Measurements from ENCODE around the gene MYO10.

Gene MYO10

DNA sequence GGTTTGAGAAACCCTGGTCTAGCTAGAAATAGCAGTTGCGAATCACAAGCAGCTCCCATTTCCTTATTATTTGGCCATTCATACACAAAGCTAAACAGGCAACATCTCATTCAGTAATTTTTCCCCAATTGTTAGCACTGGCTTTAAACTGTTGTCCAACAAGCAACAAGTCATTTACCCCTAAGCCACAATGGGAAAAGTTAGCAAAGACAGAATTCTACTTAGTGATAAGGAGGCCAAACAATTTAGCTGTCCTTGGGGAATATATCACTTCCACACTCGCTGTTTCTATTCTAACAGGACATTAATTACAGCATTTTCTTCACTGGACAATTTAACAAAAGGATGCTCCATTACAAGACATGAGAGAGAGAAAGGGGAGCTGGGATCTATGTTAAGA lies 2.8 kb downstream of the MYO10 start:
- H3K27ac ChIP-seq, result no peak overlapping the region
- TF ChIP-seq ZFX (IDR thresholded peaks at IDR 0.05), result no peak
- TF ChIP-seq, protein P1, sequence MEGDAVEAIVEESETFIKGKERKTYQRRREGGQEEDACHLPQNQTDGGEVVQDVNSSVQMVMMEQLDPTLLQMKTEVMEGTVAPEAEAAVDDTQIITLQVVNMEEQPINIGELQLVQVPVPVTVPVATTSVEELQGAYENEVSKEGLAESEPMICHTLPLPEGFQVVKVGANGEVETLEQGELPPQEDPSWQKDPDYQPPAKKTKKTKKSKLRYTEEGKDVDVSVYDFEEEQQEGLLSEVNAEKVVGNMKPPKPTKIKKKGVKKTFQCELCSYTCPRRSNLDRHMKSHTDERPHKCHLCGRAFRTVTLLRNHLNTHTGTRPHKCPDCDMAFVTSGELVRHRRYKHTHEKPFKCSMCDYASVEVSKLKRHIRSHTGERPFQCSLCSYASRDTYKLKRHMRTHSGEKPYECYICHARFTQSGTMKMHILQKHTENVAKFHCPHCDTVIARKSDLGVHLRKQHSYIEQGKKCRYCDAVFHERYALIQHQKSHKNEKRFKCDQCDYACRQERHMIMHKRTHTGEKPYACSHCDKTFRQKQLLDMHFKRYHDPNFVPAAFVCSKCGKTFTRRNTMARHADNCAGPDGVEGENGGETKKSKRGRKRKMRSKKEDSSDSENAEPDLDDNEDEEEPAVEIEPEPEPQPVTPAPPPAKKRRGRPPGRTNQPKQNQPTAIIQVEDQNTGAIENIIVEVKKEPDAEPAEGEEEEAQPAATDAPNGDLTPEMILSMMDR (conservative IDR thresholded peaks at IDR 0.05), result no peak

DNA sequence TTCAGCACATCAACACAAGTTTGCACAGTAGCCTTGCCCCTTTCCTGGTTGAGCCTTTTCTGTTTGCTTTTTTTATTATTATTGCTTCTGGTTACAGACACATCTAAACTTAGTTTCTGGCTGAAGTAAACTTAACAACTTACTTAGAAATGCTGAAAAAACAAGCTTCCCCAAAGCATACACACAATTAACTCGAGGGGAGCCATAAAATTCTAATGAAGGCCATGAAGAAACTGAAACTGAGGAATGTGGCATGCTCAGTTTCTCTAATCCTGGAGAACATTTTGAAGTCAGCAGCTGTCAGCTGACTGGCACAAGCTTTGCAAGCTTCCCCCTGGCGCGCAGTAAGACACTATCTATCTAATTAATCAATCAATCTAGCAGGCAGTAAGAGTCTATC lies 3.7 kb downstream of the MYO10 start:
- no peak overlapping the region for H3K27ac ChIP-seq
- no peak for TF ChIP-seq ZFX (IDR thresholded peaks at IDR 0.05)
- TF ChIP-seq, protein P1 (conservative IDR thresholded peaks at IDR 0.05), result no peak

DNA sequence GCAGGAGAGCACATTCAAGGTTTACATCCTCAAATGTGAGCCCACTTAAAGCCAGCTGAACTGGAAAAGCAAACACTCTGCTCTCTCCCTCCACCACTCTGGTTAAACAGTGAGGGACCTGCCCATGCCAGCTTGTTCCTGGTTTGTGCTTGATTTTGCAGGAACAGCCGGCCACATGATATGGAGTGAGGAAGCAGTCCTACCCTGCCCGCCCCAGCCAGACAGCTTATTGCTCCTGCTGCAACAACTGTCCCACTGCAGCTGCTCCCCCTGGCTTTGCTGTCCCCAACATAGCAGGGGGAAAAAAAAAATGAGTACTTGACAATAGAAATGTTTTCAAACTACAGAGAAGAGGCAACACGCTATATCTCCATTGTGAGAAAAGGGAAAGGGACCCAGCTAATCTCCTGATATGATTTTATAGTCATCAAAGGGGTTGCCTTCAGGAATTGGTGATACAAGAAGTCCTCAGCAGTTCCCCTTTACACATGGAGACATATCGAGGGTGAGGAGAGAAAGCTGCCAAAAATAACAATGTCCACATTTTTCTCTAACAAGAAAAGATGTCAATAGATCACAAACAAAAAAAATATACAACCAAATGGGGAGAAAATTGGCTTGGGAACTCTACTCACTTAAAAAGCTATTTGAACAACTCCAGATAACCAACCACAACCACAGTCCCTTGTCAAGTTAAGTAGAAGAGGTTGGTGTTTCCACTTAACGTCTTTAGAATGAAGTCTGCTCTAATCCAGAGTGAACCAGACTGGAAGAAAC lies 4.6 kb downstream of the MYO10 start:
- peak overlapping the region; percentile 33; the same call in 1 of the 2 replicates for H3K27ac ChIP-seq
- no peak for TF ChIP-seq ZFX (IDR thresholded peaks at IDR 0.05)
- TF ChIP-seq, protein P1 (conservative IDR thresholded peaks at IDR 0.05), result no peak

DNA sequence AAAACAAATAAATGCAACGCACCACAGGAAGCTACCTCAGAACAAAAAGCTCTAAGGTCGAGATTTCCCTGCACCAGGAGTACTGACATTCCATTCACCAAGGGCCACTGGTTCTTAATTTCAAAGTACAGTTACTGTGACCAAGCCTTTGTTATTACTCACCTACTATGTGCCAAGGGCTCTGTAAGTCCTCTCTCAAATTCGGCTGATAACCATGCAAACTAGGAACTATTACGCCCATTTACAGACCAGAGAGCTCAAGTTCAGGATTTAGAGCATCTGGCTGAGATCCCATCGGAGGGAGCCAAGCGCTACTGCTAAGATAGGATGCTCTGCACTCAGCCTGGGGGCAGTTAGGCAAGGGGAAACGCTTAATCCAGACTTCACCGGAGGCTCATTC lies 5.6 kb downstream of the MYO10 start:
- TF ChIP-seq, protein P1 (conservative IDR thresholded peaks at IDR 0.05), result no peak
- no peak for TF ChIP-seq ZFX (IDR thresholded peaks at IDR 0.05)
- no peak overlapping the region; the same call in 1 of the 2 replicates for H3K27ac ChIP-seq

DNA sequence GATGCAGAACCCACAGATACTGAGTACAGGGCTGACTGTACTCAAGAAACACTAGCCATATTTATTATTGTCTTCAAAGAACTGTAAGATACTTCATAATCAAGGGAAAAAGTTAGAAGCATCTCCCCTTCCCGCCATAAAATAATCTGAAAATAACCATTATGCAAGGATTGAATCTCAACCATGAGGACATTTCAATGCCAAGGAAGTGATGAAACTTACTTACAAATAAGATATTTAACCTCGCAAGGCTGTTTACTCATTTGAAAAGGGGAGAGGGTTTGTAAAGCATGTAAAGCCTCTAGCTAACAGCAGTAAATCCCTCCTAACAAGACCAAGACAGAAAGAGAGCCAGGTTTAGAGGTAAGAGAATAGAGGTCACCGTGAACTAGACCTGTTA lies 6.3 kb downstream of the MYO10 start:
- no peak for TF ChIP-seq ZFX (IDR thresholded peaks at IDR 0.05)
- TF ChIP-seq, protein P1 (conservative IDR thresholded peaks at IDR 0.05), result no peak

DNA sequence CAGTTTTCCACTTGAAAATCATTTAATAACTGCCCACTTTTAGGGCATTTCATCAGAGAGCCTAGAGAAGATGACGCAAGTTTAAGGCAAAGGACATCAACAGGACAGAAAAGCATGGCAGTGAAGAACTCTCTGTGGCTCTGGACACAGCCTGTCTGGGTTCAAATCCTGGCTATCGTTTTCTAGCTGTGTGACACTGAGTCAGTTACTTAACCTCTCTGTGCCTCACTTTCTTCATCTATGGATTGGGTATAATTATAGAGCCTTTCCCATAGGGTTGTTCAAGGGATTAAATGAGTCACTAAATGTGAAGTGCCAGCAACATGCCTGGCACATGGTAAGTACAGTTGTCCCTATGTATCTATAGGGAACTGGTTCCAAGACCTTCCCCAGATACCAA lies 6.7 kb downstream of the MYO10 start:
- TF ChIP-seq, protein P1 (conservative IDR thresholded peaks at IDR 0.05), result no peak
- TF ChIP-seq ZFX (IDR thresholded peaks at IDR 0.05), result no peak
- H3K27ac ChIP-seq, result no peak overlapping the region

More for the DNA sequence above, 6.3 kb downstream of the MYO10 start:
- no peak overlapping the region for H3K27ac ChIP-seq

DNA sequence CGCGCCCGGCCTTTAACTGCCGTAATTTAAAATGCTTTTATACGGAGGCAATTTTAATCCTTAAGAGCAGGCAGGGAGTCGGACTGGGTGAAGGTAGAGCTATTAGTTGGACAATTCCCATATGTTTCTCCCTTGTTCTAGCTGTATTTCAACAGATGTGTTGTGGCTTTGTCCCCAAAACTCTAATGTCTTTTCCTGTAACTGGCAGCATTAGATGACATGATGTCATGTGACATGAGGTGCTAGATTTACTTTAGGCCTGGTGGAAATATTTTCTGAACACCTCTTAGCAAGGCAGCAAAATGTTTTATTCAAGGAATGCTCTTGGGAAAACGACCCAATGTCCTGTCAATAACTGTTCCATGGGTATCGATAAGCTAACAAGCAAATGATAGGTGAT lies 8.5 kb downstream of the MYO10 start:
- H3K27ac ChIP-seq, result no peak overlapping the region
- TF ChIP-seq, protein P1 (conservative IDR thresholded peaks at IDR 0.05), result no peak
- no peak for TF ChIP-seq ZFX (IDR thresholded peaks at IDR 0.05)

All from C4-2B (cell line).